Stimulated activated CD8-positive, alpha-beta memory T cell treated with anti-CD3 and anti-CD28 coated beads, Interleukin-15, amount 100 ng/mL, for 48 hours (primary cell): ENCODE results near the gene IDE.
"Not testable (repeated sequence)": the region's sequence is repeated elsewhere in the genome, so short reads cannot be mapped to it uniquely, and the experiment has no call there.

Experiments used
- DNase-seq, 2 donors: peaks; one replicate each; pipeline ENCODE4 v3.0.0-alpha.2; 2020; ENCODE audit warnings: low read depth in 2 of 2

The IDE gene

GRCh38 chr10:92492748-92493240 lies 81.1 kb downstream of the IDE start:
- no peak for DNase-seq

- DNase-seq = no peak
Observed at GRCh38 chr10:92490387-92490786, 83.5 kb downstream of the IDE start.

GRCh38 chr10:92486637-92487036 lies 87.3 kb downstream of the IDE start:
- no peak for DNase-seq

- DNase-seq = no peak
Observed at GRCh38 chr10:92483539-92483938, 90.4 kb downstream of the IDE start.

- no peak for DNase-seq
Observed at GRCh38 chr10:92480413-92480812, 93.5 kb downstream of the IDE start.

- no peak for DNase-seq
Observed at GRCh38 chr10:92479547-92479946, 94.3 kb downstream of the IDE start.

- DNase-seq = no peak
Observed at GRCh38 chr10:92478536-92478935, 95.4 kb downstream of the IDE start.

GRCh38 chr10:92475357-92475868 lies 98.5 kb downstream of the IDE start:
- no peak for DNase-seq

GRCh38 chr10:92470026-92470425 lies 103.9 kb downstream of the IDE start:
- no peak for DNase-seq

GRCh38 chr10:92464364-92464763 lies 109.5 kb downstream of the IDE start:
- DNase-seq = no peak

GRCh38 chr10:92463582-92463981 lies 110.3 kb downstream of the IDE start:
- no peak for DNase-seq

- DNase-seq = not testable (repeated sequence)
Observed at GRCh38 chr10:92454955-92455354, 118.9 kb downstream of the IDE start.

GRCh38 chr10:92452313-92452712 lies 121.6 kb downstream of the IDE start:
- no peak for DNase-seq

GRCh38 chr10:92451431-92451830 lies 122.5 kb downstream of the IDE start:
- no peak for DNase-seq

- no peak for DNase-seq
Observed at GRCh38 chr10:92450896-92451295, 123.0 kb downstream of the IDE start.

- no peak for DNase-seq
Observed at GRCh38 chr10:92440578-92440977, 133.3 kb downstream of the IDE start.

- no peak for DNase-seq
Observed at GRCh38 chr10:92438220-92438619, 135.7 kb downstream of the IDE start.

GRCh38 chr10:92436611-92437010 lies 137.3 kb downstream of the IDE start:
- DNase-seq = no peak

GRCh38 chr10:92436065-92436464 lies 137.8 kb downstream of the IDE start:
- not testable (repeated sequence) for DNase-seq

GRCh38 chr10:92434385-92434784 lies 139.5 kb downstream of the IDE start:
- DNase-seq = no peak

- no peak for DNase-seq
Observed at GRCh38 chr10:92432596-92432995, 141.3 kb downstream of the IDE start.

GRCh38 chr10:92430103-92430502 lies 143.8 kb downstream of the IDE start:
- DNase-seq = no peak

- DNase-seq = no peak
Observed at GRCh38 chr10:92421550-92421949, 152.3 kb downstream of the IDE start.

GRCh38 chr10:92420546-92421275 lies 153.2 kb downstream of the IDE start:
- no peak for DNase-seq
